HepG2 (cell line): ENCODE results near the gene KHDC1. TPM values are rescaled to one million over a fixed set of nuclear protein-coding genes. Genes with fewer than 3 reads are reported as not detected.

Experiments used
- ATAC-seq: fragments of 200-7000 bp; cut with Tn5 transposase; 3 replicates; pipeline ENCODE4 v1.9.1; 2020; ENCODE audit warnings: mild to moderate bottlenecking, moderate library complexity
- Bru-seq: library from RNA; stranded (reverse); fragments of 400-500 nt; gene quantifications from one replicate; lab custom pipeline; 2021; lab: Mats Ljungman, UMichigan
- BruChase-seq, 2 experiments: library from RNA; stranded (reverse); fragments of 400-500 nt; gene quantifications; one replicate each; lab custom pipeline; 2021; lab: Mats Ljungman, UMichigan
- BruUV-seq: library from RNA; stranded (reverse); fragments of 400-500 nt; replicated peaks from 2 replicates; lab custom pipeline; 2021; lab: Mats Ljungman, UMichigan
- CTCF ChIA-PET: fragments of 300-600 bp; formaldehyde crosslinking; extraction: SDS; loops from one replicate; lab custom pipeline; 2021; ENCODE audit warnings: low total read pairs, inconsistent platforms, low intra/inter-chr PET ratio; lab: Yijun Ruan, JAX
- POLR2A ChIA-PET: fragments of 350-600 bp; sonication (Branson Sonifier 250); formaldehyde crosslinking; loops from one replicate; lab custom pipeline; 2020; ENCODE audit warnings: antibody characterized with exemption, inconsistent platforms; lab: Yijun Ruan, JAX
- DNase-seq: peaks from one replicate; pipeline ENCODE4 v3.0.0-alpha.2; 2015; ENCODE audit warnings: low spot score
- FAIRE-seq: peaks from 3 replicates; lab custom pipeline; 2011; peaks lifted over from hg19 to GRCh38; lab: Jason Lieb, UNC
- H2AFZ ChIP-seq: one replicate; pipeline ENCODE4 v1.6.1; 2011; ENCODE audit warnings: low read length, inconsistent platforms
- H3K27ac ChIP-seq: fragments of 300-600 bp; 3 replicates; pipeline ENCODE4 v1.8.0; 2011; ENCODE audit warnings: mixed run types, mild to moderate bottlenecking, mixed read lengths, low read length, inconsistent platforms; ENCODE audit not compliant: insufficient read depth; ENCODE audit errors: extremely low read length
- H3K27me3 ChIP-seq, 2 experiments: fragments of 200-600 bp in 1 of 2; 2 replicates in 1 of 2; 3 replicates in 1 of 2; pipeline versions ENCODE4 v1.6.0 to v1.8.0; 2011; ENCODE audit warnings: low read length in 2 of 2, mild to moderate bottlenecking in 2 of 2, moderate library complexity in 2 of 2, inconsistent platforms in 1 of 2; ENCODE audit not compliant: insufficient read depth in 2 of 2, control insufficient read depth in 1 of 2
- H3K36me3 ChIP-seq, 2 experiments: fragments of 200-600 bp in 1 of 2; replicated peaks in 1 of 2; 2 replicates in 1 of 2; 3 replicates in 1 of 2; pipeline versions ENCODE4 v1.5.1 to v1.8.0; 2011; ENCODE audit warnings: low read length in 2 of 2, inconsistent platforms in 1 of 2; ENCODE audit not compliant: insufficient read depth in 2 of 2, control insufficient read depth in 1 of 2
- H3K4me1 ChIP-seq: 2 replicates; pipeline ENCODE4 v1.5.1; 2012; ENCODE audit warnings: low read length, inconsistent platforms; ENCODE audit not compliant: insufficient read depth
- H3K4me2 ChIP-seq: 2 replicates; pipeline ENCODE4 v1.6.0; 2011; ENCODE audit warnings: low read depth, low read length, inconsistent platforms
- H3K4me3 ChIP-seq, 3 experiments: fragments of 200-600 bp in 1 of 3; sonication (generic), shearing (Covaris generic) in 1 of 3; replicated peaks in 1 of 3; 2 replicates each; pipeline ENCODE4 v1.5.1; 2011 to 2016; ENCODE audit warnings: low read length in 3 of 3, inconsistent platforms in 2 of 3, low read depth in 2 of 3, mild to moderate bottlenecking in 2 of 3, control low read depth in 1 of 3, mixed read lengths in 1 of 3; ENCODE audit not compliant: insufficient read depth in 1 of 3
- H3K79me2 ChIP-seq: one replicate; pipeline ENCODE4 v1.6.1; 2011; ENCODE audit warnings: low read length, inconsistent platforms; ENCODE audit not compliant: insufficient read depth
- H3K9ac ChIP-seq: 2 replicates; pipeline ENCODE4 v1.6.0; 2011; ENCODE audit warnings: mild to moderate bottlenecking, low read depth, low read length, inconsistent platforms; ENCODE audit not compliant: insufficient read depth
- H3K9me3 ChIP-seq: 2 replicates; pipeline ENCODE4 v1.5.1; 2012; ENCODE audit warnings: mild to moderate bottlenecking, low read length
- H4K20me1 ChIP-seq: 2 replicates; pipeline ENCODE4 v1.6.0; 2011; ENCODE audit warnings: inconsistent platforms, mild to moderate bottlenecking, low read length, moderate library complexity; ENCODE audit not compliant: insufficient read depth
- ARNT ChIP-seq: fragments of 450-650 bp; IDR thresholded peaks from 2 replicates; pipeline ENCODE4 v1.6.1; 2017
- ATAD3A ChIP-seq: sonication (generic); formaldehyde crosslinking; IDR thresholded peaks from 2 replicates; pipeline ENCODE4 v1.4.0; 2020; ENCODE audit warnings: missing genetic modification reagents
- BORCS8-MEF2B ChIP-seq: sonication (generic); formaldehyde crosslinking; IDR thresholded peaks from 2 replicates; pipeline ENCODE4 v1.8.0; 2022; ENCODE audit warnings: mild to moderate bottlenecking, missing genetic modification reagents
- GRHL1 ChIP-seq: sonication (generic); formaldehyde crosslinking; conservative IDR thresholded peaks from 2 replicates; pipeline ENCODE4 v1.8.0; 2022; ENCODE audit warnings: missing genetic modification reagents
- HOXA7 ChIP-seq: sonication (generic); formaldehyde crosslinking; IDR thresholded peaks from 2 replicates; pipeline ENCODE4 v1.8.1; 2022; ENCODE audit warnings: mild to moderate bottlenecking, missing genetic modification reagents, moderate library complexity
- RBFOX2 ChIP-seq: fragments of 200-400 bp; formaldehyde crosslinking; IDR thresholded peaks from 2 replicates; pipeline ENCODE4 v1.6.1; 2017; ENCODE audit warnings: low read depth, mild to moderate bottlenecking, low read length
- RFX1 ChIP-seq: fragments of 450-650 bp; IDR thresholded peaks from 2 replicates; pipeline ENCODE4 v1.6.1; 2017
- SMAD1 ChIP-seq: sonication (generic); formaldehyde crosslinking; IDR thresholded peaks from 2 replicates; pipeline ENCODE4 v1.4.0; 2020; ENCODE audit warnings: missing genetic modification reagents, low read depth, mild to moderate bottlenecking, borderline replicate concordance
- ZNF160 ChIP-seq: sonication (generic); formaldehyde crosslinking; IDR thresholded peaks from 2 replicates; pipeline ENCODE4 v1.8.0; 2022; ENCODE audit warnings: mild to moderate bottlenecking, inconsistent platforms, missing genetic modification reagents
- ZNF17 ChIP-seq: sonication (generic); formaldehyde crosslinking; IDR thresholded peaks from 2 replicates; pipeline ENCODE4 v1.5.0; 2020; ENCODE audit warnings: mild to moderate bottlenecking, missing genetic modification reagents
- ZNF207 ChIP-seq: fragments of 450-650 bp; IDR thresholded peaks from 2 replicates; pipeline ENCODE4 v1.6.1; 2016; ENCODE audit warnings: antibody characterized with exemption, borderline replicate concordance
- ZNF414 ChIP-seq: sonication (generic); formaldehyde crosslinking; IDR thresholded peaks from 2 replicates; pipeline ENCODE4 v1.5.0; 2020; ENCODE audit warnings: missing genetic modification reagents
- ZNF782 ChIP-seq: sonication (generic); formaldehyde crosslinking; IDR thresholded peaks from 2 replicates; pipeline ENCODE4 v1.4.0; 2020; ENCODE audit warnings: missing genetic modification reagents, mild to moderate bottlenecking, borderline replicate concordance
- WGBS: methylation state at CpG from one replicate; pipeline ENCODE4 v1.1.6; 2017; ENCODE audit warnings: low lambda C conversion rate; 5-methylcytosine and 5-hydroxymethylcytosine counted together
- in situ Hi-C: cut with HindIII; loops from 2 replicates; pipeline ENCODE4 v1.10.0; 2017; ENCODE audit warnings: low pct_unique_long_range_greater_than_20kb; ENCODE audit not compliant: extremely low pct_ligation_motif_present
- intact Hi-C: fragments of 100-400 bp; cut with micrococcal nuclease; formaldehyde crosslinking; loops from one replicate; pipeline ENCODE4 v1.10.0; 2022; ENCODE audit not compliant: unreplicated experiment
- long read RNA-seq, 2 experiments: library from RNA in 1 of 2; library from polyadenylated mRNA in 1 of 2; stranded (forward) in 1 of 2; unstranded in 1 of 2; transcript quantifications; one replicate each; pipeline ENCODE4 v2.0.0, GENCODE V29; 2019 to 2022
- polyA minus RNA-seq, 3 experiments: library from RNA; depleted of rRNA, polyadenylated mRNA; stranded (reverse); fragments of >200 nt; gene quantifications; 2 replicates each; pipeline ENCODE4 v1.2.3, GENCODE V29; 2011; ENCODE audit warnings: low replicate concordance in 1 of 3
- polyA plus RNA-seq, 8 experiments: library from polyadenylated mRNA; depleted of rRNA in 3 of 8; stranded (reverse) in 7 of 8; unstranded in 1 of 8; fragments of >200 nt; fragmentation: Illumina TruSeq in 4 of 8; extraction: Trizol in 4 of 8; gene quantifications; 2 replicates each; pipeline versions ENCODE4 v1.2.1 to v1.2.3, GENCODE V29; 2011 to 2016; ENCODE audit warnings: low read depth in 4 of 8, missing spikeins in 1 of 8, mixed read lengths in 1 of 8; ENCODE audit not compliant: insufficient read depth in 1 of 8
- total RNA-seq, 5 experiments: library from RNA; depleted of rRNA; stranded (reverse); fragments of >200 nt; fragmentation: Illumina TruSeq; extraction: Trizol; gene quantifications; 2 replicates each; pipeline ENCODE4 v1.2.3, GENCODE V29; 2016; ENCODE audit warnings: low read depth in 1 of 5

The KHDC1 gene
- total RNA-seq (2016; rRNA removed; fragmentation: Illumina TruSeq; extraction: Trizol) (not detected in 2 replicates), polyA plus RNA-seq (2011; rRNA removed) (not detected in 2 replicates), polyA minus RNA-seq (2011; rRNA and poly(A)+ RNA removed; ENCODE audit: low replicate concordance) (11.0 TPM in 1 of 2 replicates, not detected in the other), Bru-seq, nascent RNA (percentile 6 among the genes with signal in this experiment), BruChase-seq, experiment 1, labeled RNA remaining after a 6-hour chase (percentile 7 among the genes with signal in this experiment), BruChase-seq, experiment 2, labeled RNA remaining after a 2-hour chase (percentile 7 among the genes with signal in this experiment)
- total RNA-seq (2016; cell fraction: cytosol; rRNA removed; fragmentation: Illumina TruSeq; extraction: Trizol; ENCODE audit: low read depth), result not detected in 2 replicates
- not detected in 2 replicates for total RNA-seq (2016; cell fraction: insoluble cytoplasmic fraction; rRNA removed; fragmentation: Illumina TruSeq; extraction: Trizol)
- total RNA-seq (2016; cell fraction: membrane; rRNA removed; fragmentation: Illumina TruSeq; extraction: Trizol), result not detected in 2 replicates
- not detected in 2 replicates for total RNA-seq (2016; cell fraction: nucleus; rRNA removed; fragmentation: Illumina TruSeq; extraction: Trizol)
- not detected in 2 replicates for polyA plus RNA-seq (2011; cell fraction: cytosol; rRNA removed)
- not detected in 2 replicates for polyA plus RNA-seq (2011; cell fraction: nucleus; rRNA removed)
- polyA plus RNA-seq (2012), result not detected in 2 replicates
- not detected in 2 replicates for polyA plus RNA-seq (2016; cell fraction: cytosol; fragmentation: Illumina TruSeq; extraction: Trizol; ENCODE audit: low read depth)
- not detected in 2 replicates for polyA plus RNA-seq (2016; cell fraction: insoluble cytoplasmic fraction; fragmentation: Illumina TruSeq; extraction: Trizol; ENCODE audit: low read depth)
- not detected in 2 replicates for polyA plus RNA-seq (2016; cell fraction: membrane; fragmentation: Illumina TruSeq; extraction: Trizol; ENCODE audit: low read depth)
- not detected in 2 replicates for polyA plus RNA-seq (2016; cell fraction: nucleus; fragmentation: Illumina TruSeq; extraction: Trizol; ENCODE audit: insufficient read depth, low read depth)
- not detected in 2 replicates for polyA minus RNA-seq (2011; cell fraction: cytosol; rRNA and poly(A)+ RNA removed)
- polyA minus RNA-seq (2011; cell fraction: nucleus; rRNA and poly(A)+ RNA removed), result not detected in 2 replicates
- long read RNA-seq, experiment 1, result 0 reads
- long read RNA-seq, experiment 2, result 0 reads

GRCh38 chr6:73262671-73263569 is at the start of gene KHDC1:
KHDC1 (minus strand) TSS chr6:73263196; CDS start chr6:73242517, 20,679 bp downstream.
- no peaks in the 10 kb centered on the region for H4K20me1 ChIP-seq
- no TSS peak for BruUV-seq
- FAIRE-seq (no peak), DNase-seq (no peak), ATAC-seq (no peak)
- H3K27me3 ChIP-seq, result peaks cover 0 to 3% of the 10 kb centered on the region in 2 experiments; a peak in 1 of 5 replicates
- H3K36me3 ChIP-seq, result no peaks in the 10 kb centered on the region
- H3K9me3 ChIP-seq, result no peaks in the 10 kb centered on the region
- H3K4me2 ChIP-seq, result no peak within 1 kb of the TSS
- CTCF ChIA-PET, result no interaction called here
- in situ Hi-C loops, result no loop called here
- TF ChIP-seq ZNF207 (no peak), GRHL1 (CRISPR knock-in tag) (no peak), ARNT (no peak), RBFOX2 (no peak), SMAD1 (CRISPR knock-in tag) (no peak), HOXA7 (CRISPR knock-in tag) (no peak), BORCS8-MEF2B (CRISPR knock-in tag) (no peak), ZNF17 (CRISPR knock-in tag) (no peak), RFX1 (no peak), ZNF414 (CRISPR knock-in tag) (no peak), ZNF782 (CRISPR knock-in tag) (no peak), ZNF160 (CRISPR knock-in tag) (no peak), ATAD3A (CRISPR knock-in tag) (no peak)
- no peak within 1 kb of the TSS for H3K4me3 ChIP-seq
- H3K27ac ChIP-seq, result no peak within 1 kb of the TSS
- no peak within 1 kb of the TSS for H2AFZ ChIP-seq
- intact Hi-C loops, result no loop called here
- no peaks in the 10 kb centered on the region for H3K4me1 ChIP-seq
- H3K9ac ChIP-seq, result no peak within 1 kb of the TSS
- POLR2A ChIA-PET, result no interaction called here
- no peaks in the 10 kb centered on the region for H3K79me2 ChIP-seq
- 56% methylated on average over 15 of the region's 63 CpGs for WGBS
